ENCODE measurements around the gene CHST11.

CHST11 gene

DNA sequence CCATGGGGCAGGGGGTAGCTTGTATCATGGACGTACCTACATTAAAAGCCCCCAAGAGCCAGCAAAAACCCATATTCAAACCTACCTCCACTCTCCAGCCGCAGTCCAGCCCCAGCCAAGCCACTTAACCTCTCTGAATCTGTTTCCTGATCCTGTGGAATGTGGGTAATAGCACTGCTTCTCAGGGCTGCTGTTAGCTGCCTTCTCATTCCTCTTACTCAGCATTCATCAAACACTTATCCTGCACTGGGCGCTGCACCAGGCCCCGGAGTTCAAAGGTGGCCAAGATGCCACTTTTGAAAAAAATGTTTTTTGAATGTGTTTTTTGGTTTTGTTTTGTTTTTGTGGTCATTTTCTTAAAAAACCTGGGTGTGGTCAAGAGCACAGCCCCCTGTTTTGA, 237.4 kb downstream of the CHST11 start:
- Mint-ChIP-seq H3K4me1 (peaks cover 29% of the 10 kb centered on the region), H3K27ac (no peak overlapping the region), H3K9me3 (peaks cover 17% of the 10 kb centered on the region), H3K4me3 (no peak overlapping the region), H3K36me3 (ENCODE audit: low read depth) (peaks cover 29% of the 10 kb centered on the region), H3K27me3 (ENCODE audit: low read depth, poor library complexity) (no peaks in the 10 kb centered on the region)
- no peak for DNase-seq
- TF ChIP-seq, protein P1, sequence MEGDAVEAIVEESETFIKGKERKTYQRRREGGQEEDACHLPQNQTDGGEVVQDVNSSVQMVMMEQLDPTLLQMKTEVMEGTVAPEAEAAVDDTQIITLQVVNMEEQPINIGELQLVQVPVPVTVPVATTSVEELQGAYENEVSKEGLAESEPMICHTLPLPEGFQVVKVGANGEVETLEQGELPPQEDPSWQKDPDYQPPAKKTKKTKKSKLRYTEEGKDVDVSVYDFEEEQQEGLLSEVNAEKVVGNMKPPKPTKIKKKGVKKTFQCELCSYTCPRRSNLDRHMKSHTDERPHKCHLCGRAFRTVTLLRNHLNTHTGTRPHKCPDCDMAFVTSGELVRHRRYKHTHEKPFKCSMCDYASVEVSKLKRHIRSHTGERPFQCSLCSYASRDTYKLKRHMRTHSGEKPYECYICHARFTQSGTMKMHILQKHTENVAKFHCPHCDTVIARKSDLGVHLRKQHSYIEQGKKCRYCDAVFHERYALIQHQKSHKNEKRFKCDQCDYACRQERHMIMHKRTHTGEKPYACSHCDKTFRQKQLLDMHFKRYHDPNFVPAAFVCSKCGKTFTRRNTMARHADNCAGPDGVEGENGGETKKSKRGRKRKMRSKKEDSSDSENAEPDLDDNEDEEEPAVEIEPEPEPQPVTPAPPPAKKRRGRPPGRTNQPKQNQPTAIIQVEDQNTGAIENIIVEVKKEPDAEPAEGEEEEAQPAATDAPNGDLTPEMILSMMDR (IDR thresholded peaks at IDR 0.05) = no peak

DNA sequence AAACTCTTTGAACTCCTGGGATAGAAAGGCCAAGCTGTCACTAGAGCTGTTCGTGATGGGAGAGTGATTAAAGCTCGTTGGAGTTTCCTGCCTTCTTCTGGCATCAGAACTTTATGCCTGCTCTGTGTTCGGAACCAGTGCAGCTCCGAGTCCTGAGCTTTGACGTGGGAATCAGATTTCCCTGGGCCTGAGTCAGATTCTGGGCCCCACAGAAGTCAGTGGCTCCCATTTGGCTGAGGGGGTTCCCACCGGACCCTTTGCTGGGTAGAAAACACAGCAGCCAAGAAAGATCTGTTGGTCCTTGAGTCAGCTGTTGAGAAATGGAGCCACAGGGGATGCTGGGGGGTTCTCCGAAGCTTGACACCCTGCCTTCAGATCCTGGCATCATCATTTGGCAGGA, 238.0 kb downstream of the CHST11 start:
- DNase-seq = no peak
- H3K27me3 Mint-ChIP-seq (ENCODE audit: low read depth, poor library complexity) = no peaks in the 10 kb centered on the region
- peaks cover 17% of the 10 kb centered on the region for H3K9me3 Mint-ChIP-seq
- TF ChIP-seq, protein P1 (IDR thresholded peaks at IDR 0.05) = no peak
- H3K36me3 Mint-ChIP-seq (ENCODE audit: low read depth) = peaks cover 29% of the 10 kb centered on the region
- H3K4me1 Mint-ChIP-seq = peaks cover 24% of the 10 kb centered on the region
- no peak overlapping the region for H3K27ac Mint-ChIP-seq
- no peak overlapping the region for H3K4me3 Mint-ChIP-seq

DNA sequence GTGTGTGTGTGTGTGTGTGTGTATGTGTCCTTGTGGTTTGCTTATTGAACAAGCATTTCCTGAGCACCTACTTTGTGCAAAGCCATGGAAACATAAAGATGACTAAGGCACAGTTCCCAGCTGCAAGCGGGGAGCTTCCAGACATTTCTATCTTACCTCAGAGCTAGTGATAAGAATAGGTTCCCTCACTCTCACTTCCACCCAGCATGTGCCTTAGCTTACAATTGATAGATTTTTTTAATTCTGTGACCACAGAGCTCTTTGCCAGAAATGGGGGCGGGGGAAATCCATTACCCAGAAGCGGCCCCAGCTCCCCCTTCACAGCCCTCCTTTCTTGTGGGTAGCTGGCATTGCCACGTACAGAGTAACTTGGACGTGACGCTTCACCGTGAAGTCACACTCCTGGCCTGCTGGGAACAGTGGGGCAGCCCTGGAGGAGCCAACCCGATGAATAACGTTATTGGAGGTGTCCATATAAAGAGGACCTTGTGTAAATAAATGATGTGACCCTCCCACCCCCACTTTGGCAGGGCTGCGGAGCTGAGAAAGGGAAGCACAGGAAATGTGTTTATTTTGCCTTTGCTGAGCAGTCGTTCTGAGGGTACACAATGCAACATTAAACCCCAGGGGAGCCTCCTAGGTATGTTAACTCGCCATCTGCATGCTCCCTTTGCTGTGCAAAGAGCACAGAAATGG, 238.9 kb downstream of the CHST11 start:
- DNase-seq = no peak
- Mint-ChIP-seq H3K9me3 (peaks cover 17% of the 10 kb centered on the region), H3K4me3 (no peak overlapping the region)

GRCh38 chr12:104697186-104697585, 240.4 kb downstream of the CHST11 start:
- Mint-ChIP-seq H3K27ac (no peak overlapping the region), H3K9me3 (peaks cover 14% of the 10 kb centered on the region), H3K27me3 (ENCODE audit: low read depth, poor library complexity) (no peaks in the 10 kb centered on the region), H3K4me1 (peaks cover 22% of the 10 kb centered on the region), H3K4me3 (no peak overlapping the region), H3K36me3 (ENCODE audit: low read depth) (peaks cover 19% of the 10 kb centered on the region)
- no peak for DNase-seq
- TF ChIP-seq, protein P1 (IDR thresholded peaks at IDR 0.05) = no peak

More for the DNA sequence above, 238.9 kb downstream of the CHST11 start:
- Mint-ChIP-seq H3K4me1 (peaks cover 22% of the 10 kb centered on the region), H3K36me3 (ENCODE audit: low read depth) (peaks cover 29% of the 10 kb centered on the region), H3K27me3 (ENCODE audit: low read depth, poor library complexity) (no peaks in the 10 kb centered on the region), H3K27ac (no peak overlapping the region)
- TF ChIP-seq, protein P1 (IDR thresholded peaks at IDR 0.05) = no peak

GRCh38 chr12:104698871-104699270, 242.1 kb downstream of the CHST11 start:
- no peak overlapping the region for H3K4me3 Mint-ChIP-seq
- peaks cover under 1% of the 10 kb centered on the region for H3K9me3 Mint-ChIP-seq
- no peak overlapping the region for H3K27ac Mint-ChIP-seq
- H3K4me1 Mint-ChIP-seq = peaks cover 38% of the 10 kb centered on the region
- DNase-seq = no peak
- TF ChIP-seq, protein P1 (IDR thresholded peaks at IDR 0.05) = no peak
- peaks cover 5% of the 10 kb centered on the region for H3K36me3 Mint-ChIP-seq (ENCODE audit: low read depth)
- H3K27me3 Mint-ChIP-seq (ENCODE audit: low read depth, poor library complexity) = no peaks in the 10 kb centered on the region

Measured in nephron progenitor cell (in vitro differentiated cells).